ENCODE data around the gene SUPT20H. TPM values are rescaled to one million over a fixed set of nuclear protein-coding genes. Genes with fewer than 3 reads are reported as not detected.

Gene SUPT20H
- polyA plus RNA-seq, 3 donors: 24.7 to 39.8 (median 35.5) TPM

GRCh38 chr13:37014609-37015008 lies 44.9 kb downstream of the SUPT20H start:
- Mint-ChIP-seq H3K4me1 (no peaks in the 10 kb centered on the region), H3K4me3 (no peak overlapping the region), H3K36me3 (peaks cover 72 to 76% of the 10 kb centered on the region in 2 donors), H3K9me3 (no peaks in the 10 kb centered on the region), H3K27ac (no peak overlapping the region), H3K27me3 (ENCODE audit: low read depth in 3 of 3) (no peaks in the 10 kb centered on the region)
- Histone ChIP-seq H3K79me2 (ENCODE audit: insufficient read depth, low read length) (no peaks in the 10 kb centered on the region), H3K27ac (ENCODE audit: low read depth in 1 of 2, low read length in 2 of 2) (no peak overlapping the region), H3K9ac (ENCODE audit: insufficient read depth, low read length, poor library complexity, severe bottlenecking) (no peak overlapping the region), H3K27me3 (ENCODE audit: control insufficient read depth in 2 of 2, insufficient read depth in 2 of 2, low read length in 2 of 2) (no peaks in the 10 kb centered on the region), H3K36me3 (replicated peaks in 1 of 2; ENCODE audit: control insufficient read depth in 1 of 2, insufficient read depth in 2 of 2, low read length in 2 of 2) (peaks cover 91 to 99% of the 10 kb centered on the region in 2 donors), H3K4me1 (ENCODE audit: control insufficient read depth in 1 of 2, insufficient read depth in 2 of 2, low read length in 2 of 2) (no peaks in the 10 kb centered on the region), H3K9me3 (replicated peaks in 1 of 2; ENCODE audit: control insufficient read depth in 1 of 2, insufficient read depth in 1 of 2, low read length in 2 of 2) (no peaks in the 10 kb centered on the region), H3K4me2 (replicated peaks; ENCODE audit: extremely low read depth, low read length, poor library complexity, severe bottlenecking) (no peak overlapping the region), H2AFZ (ENCODE audit: insufficient read depth, low read depth, low read length, poor library complexity, severe bottlenecking) (no peak overlapping the region), H4K20me1 (ENCODE audit: insufficient read depth, low read length) (peaks cover 4% of the 10 kb centered on the region), H3K4me3 (replicated peaks in 1 of 3; ENCODE audit: low read depth in 2 of 3, low read length in 3 of 3) (no peak overlapping the region)
- no peak for TF ChIP-seq CTCF (IDR thresholded peaks at IDR 0.05)
- no CpG with 5 or more reads among the region's 1 CpG for WGBS (ENCODE audit: insufficient coverage)
- DNase-seq: no peak
- intact Hi-C loops (cut with micrococcal nuclease): no loop called here

GRCh38 chr13:37011788-37012187 lies 47.7 kb downstream of the SUPT20H start:
- no peaks in the 10 kb centered on the region for H3K27me3 ChIP-seq (ENCODE audit: control insufficient read depth in 2 of 2, insufficient read depth in 2 of 2, low read length in 2 of 2)
- TF ChIP-seq CTCF (IDR thresholded peaks at IDR 0.05): no peak
- H3K4me1 ChIP-seq (ENCODE audit: control insufficient read depth in 1 of 2, insufficient read depth in 2 of 2, low read length in 2 of 2): no peaks in the 10 kb centered on the region
- H3K79me2 ChIP-seq (ENCODE audit: insufficient read depth, low read length): no peaks in the 10 kb centered on the region
- no peak for DNase-seq
- H3K9me3 Mint-ChIP-seq: no peaks in the 10 kb centered on the region
- no peak overlapping the region for H3K4me3 Mint-ChIP-seq
- no peak overlapping the region for H3K27ac ChIP-seq (ENCODE audit: low read depth in 1 of 2, low read length in 2 of 2)
- H3K9ac ChIP-seq (ENCODE audit: insufficient read depth, low read length, poor library complexity, severe bottlenecking): no peak overlapping the region
- H3K27ac Mint-ChIP-seq: no peak overlapping the region
- H3K9me3 ChIP-seq (replicated peaks in 1 of 2; ENCODE audit: control insufficient read depth in 1 of 2, insufficient read depth in 1 of 2, low read length in 2 of 2): no peaks in the 10 kb centered on the region
- no peak overlapping the region for H3K4me3 ChIP-seq (replicated peaks in 1 of 3; ENCODE audit: low read depth in 2 of 3, low read length in 3 of 3)
- H3K4me2 ChIP-seq (replicated peaks; ENCODE audit: extremely low read depth, low read length, poor library complexity, severe bottlenecking): no peak overlapping the region
- intact Hi-C loops (cut with micrococcal nuclease): no loop called here
- H3K27me3 Mint-ChIP-seq (ENCODE audit: low read depth in 3 of 3): no peaks in the 10 kb centered on the region
- WGBS (ENCODE audit: insufficient coverage): no CpG with 5 or more reads among the region's 2 CpGs
- H3K36me3 ChIP-seq (replicated peaks in 1 of 2; ENCODE audit: control insufficient read depth in 1 of 2, insufficient read depth in 2 of 2, low read length in 2 of 2): peaks cover 93 to 100% of the 10 kb centered on the region in 2 donors
- H2AFZ ChIP-seq (ENCODE audit: insufficient read depth, low read depth, low read length, poor library complexity, severe bottlenecking): no peak overlapping the region
- peaks cover 4% of the 10 kb centered on the region for H4K20me1 ChIP-seq (ENCODE audit: insufficient read depth, low read length)
- H3K36me3 Mint-ChIP-seq: peaks cover 78 to 82% of the 10 kb centered on the region in 2 donors
- no peaks in the 10 kb centered on the region for H3K4me1 Mint-ChIP-seq
